Heart right ventricle (tissue), 16 donors: ENCODE measurements around the gene CLDN22. TPM values are rescaled to one million over a fixed set of nuclear protein-coding genes. Genes with fewer than 3 reads are reported as not detected.

Experiments used
- ATAC-seq, 8 donors: fragments of 200-7000 bp; cut with Tn5 transposase; one replicate each; pipeline ENCODE4 v1.9.1; 2020; ENCODE audit warnings: mild to moderate bottlenecking in 8 of 8, moderate library complexity in 8 of 8, moderate number of reproducible peaks in 1 of 8
- DNase-seq, 2 donors: peaks; one replicate each; pipeline ENCODE4 v3.0.0-alpha.2; 2020
- H3K27ac ChIP-seq, 10 donors: fragments of 200-600 bp; sonication (generic) in 2 of 10; one replicate each; pipeline versions ENCODE4 v1.5.0 to v1.8.0; 2020 to 2022; ENCODE audit warnings: mild to moderate bottlenecking in 3 of 10
- H3K27me3 ChIP-seq, 7 donors: fragments of 200-600 bp; one replicate each; pipeline ENCODE4 v1.8.0; 2021 to 2022; ENCODE audit warnings: mild to moderate bottlenecking in 2 of 7
- H3K36me3 ChIP-seq, 9 donors: fragments of 200-600 bp; sonication (generic) in 1 of 9; one replicate each; pipeline versions ENCODE4 v1.5.0 to v1.8.0; 2020 to 2022; ENCODE audit warnings: mild to moderate bottlenecking in 2 of 9
- H3K4me1 ChIP-seq, 9 donors: fragments of 200-600 bp; sonication (generic) in 1 of 9; one replicate each; pipeline versions ENCODE4 v1.5.0 to v1.8.0; 2020 to 2022; ENCODE audit warnings: mild to moderate bottlenecking in 4 of 9
- H3K4me3 ChIP-seq, 10 donors: fragments of 200-600 bp; sonication (generic) in 2 of 10; one replicate each; pipeline versions ENCODE4 v1.5.0 to v1.8.0; 2020 to 2022; ENCODE audit warnings: mild to moderate bottlenecking in 7 of 10, moderate library complexity in 2 of 10
- H3K9me3 ChIP-seq, 11 donors: fragments of 200-600 bp in 10 of 11; sonication (generic) in 2 of 11; one replicate each; pipeline versions ENCODE4 v1.5.0 to v1.8.0; 2013 to 2022; ENCODE audit warnings: mild to moderate bottlenecking in 2 of 11, control low read depth in 1 of 11, moderate library complexity in 1 of 11
- CTCF ChIP-seq, 9 donors: fragments of 200-600 bp; sonication (generic) in 2 of 9; IDR thresholded peaks; one replicate each; pipeline versions ENCODE4 v1.5.0 to v1.8.0; 2021 to 2022; ENCODE audit warnings: antibody characterized with exemption in 9 of 9, mild to moderate bottlenecking in 5 of 9, moderate library complexity in 1 of 9
- WGBS, 2 donors: extraction: QIAGEN DNeasy Blood & Tissue Kit; methylation state at CpG; one replicate each; pipeline ENCODE4 v1.1.7; 2013; ENCODE audit warnings: inconsistent platforms in 1 of 2; 5-methylcytosine and 5-hydroxymethylcytosine counted together
- intact Hi-C, 10 donors: fragments of 100-400 bp; cut with DNase I; formaldehyde crosslinking; loops; one replicate each; pipeline versions ENCODE4 v1.11.1 to v1.14.2; 2022
- polyA plus RNA-seq, 2 donors: library from polyadenylated mRNA; stranded (reverse); fragments of 200-250 nt; gene quantifications; one replicate each; pipeline ENCODE4 v1.2.3, GENCODE V29; 2013
- total RNA-seq, 10 donors: library from RNA; stranded (reverse); fragmentation: NEBNext Ultra II Directional in 3 of 10; extraction: Animal tissue kit (Norgen Biotek cat#: 25700) in 3 of 10; gene quantifications; one replicate each; pipeline versions ENCODE4 v1.2.1 to v1.2.4, GENCODE V29; 2021 to 2023
- donor health status: Arrhythmogenic right ventricular cardiomyopathy.
- donor health status: ischemic (EF 13 %, LVEDD 7.1; RV severe dilation, severe dysfunction).
- donor health status: healthy with polysubstance abuse.
- donor health status: DM: no; HTN: yes; CAD: no.
- donor health status: DM: no; HTN: no; CAD: no.
- donor health status: ischemic (EF 25% LVEDD 6.9; RV normal size, moderate dysfunction).
- donor health status: ischemic (EF 25% LVEDD 5.7; RV mildly dilated, moderate dysfunction).
- donor health status: healthy.
- donor health status: DM: yes; HTN: yes; CAD: no.
- donor health status: Ischemic cardiomyopathy.
- donor health status: ischemic (EF 35%, LVEDD 5.7; RV mildly dilated, moderate dysfunction).
- donor health status: nonischemic (EF 11% LVEDD 7.7; RV severe dilation, severe dysfunction).
- donor health status: DM: yes; HTN: yes; CAD: no.
- donor health status: PGD.
- donor health status: ischemic (EF 29% LVEDD 5.4; RV normal size, mild dysfunction).
- donor health status: nonischemic (EF 23%, LVEDD 6.1; RV moderate dilation, normal function).

The CLDN22 gene
- total and polyA plus RNA-seq, 12 donors: not detected

GRCh38 chr4:183297675-183298074 lies 22.4 kb downstream of the CLDN22 start:
- Histone ChIP-seq H3K27ac (no peak overlapping the region), H3K9me3 (no peaks in the 10 kb centered on the region), H3K27me3 (no peaks in the 10 kb centered on the region), H3K36me3 (peaks cover 0 to 77% (median 0%) of the 10 kb centered on the region in 9 donors), H3K4me3 (no peak overlapping the region), H3K4me1 (peaks cover 0 to 13% (median 0%) of the 10 kb centered on the region in 9 donors)
- no peak for TF ChIP-seq CTCF (IDR thresholded peaks at IDR 0.05)
- intact Hi-C loops: loop anchor here in 1 of 10 donors (10.0 kb wide), 1 partner anchor 97 kb away; no protein-coding TSS in a partner anchor
- ATAC-seq (no peak), DNase-seq (no peak)
- WGBS, 2 donors: 96 to 100% methylated on average over 3 of the region's 3 CpGs

- 78 to 84% methylated on average over 10 of the region's 10 CpGs for WGBS, 2 donors
- intact Hi-C loops: loop anchor here in 1 of 10 donors (10.0 kb wide), 1 partner anchor 99 kb away; no protein-coding TSS in a partner anchor
Measured at GRCh38 chr4:183295711-183296110, 24.4 kb downstream of the CLDN22 start.

GRCh38 chr4:183291070-183291469 lies 29.0 kb downstream of the CLDN22 start:
- Histone ChIP-seq H3K27me3 (no peaks in the 10 kb centered on the region), H3K9me3 (no peaks in the 10 kb centered on the region), H3K4me1 (no peaks in the 10 kb centered on the region), H3K27ac (no peak overlapping the region), H3K4me3 (no peak overlapping the region), H3K36me3 (peaks cover 0 to 100% (median 21%) of the 10 kb centered on the region in 9 donors)
- DNase-seq (no peak), ATAC-seq (no peak)
- TF ChIP-seq CTCF (IDR thresholded peaks at IDR 0.05): no peak
- intact Hi-C loops: loop anchor here in 1 of 10 donors (10.0 kb wide), 1 partner anchor 104 kb away; no protein-coding TSS in a partner anchor
- 94 to 96% methylated on average over 2 of the region's 2 CpGs for WGBS, 2 donors

More at GRCh38 chr4:183295711-183296110, 24.4 kb downstream of the CLDN22 start:
- Histone ChIP-seq H3K4me1 (peaks cover 0 to 12% (median 0%) of the 10 kb centered on the region in 9 donors), H3K4me3 (no peak overlapping the region), H3K36me3 (peaks cover 0 to 89% (median 0%) of the 10 kb centered on the region in 9 donors), H3K27me3 (no peaks in the 10 kb centered on the region), H3K27ac (no peak overlapping the region), H3K9me3 (no peaks in the 10 kb centered on the region)
- ATAC-seq: no peak
- TF ChIP-seq CTCF (IDR thresholded peaks at IDR 0.05): no peak
- no peak for DNase-seq

- H3K27me3 ChIP-seq: no peaks in the 10 kb centered on the region
- H3K4me1 ChIP-seq: no peaks in the 10 kb centered on the region
- peaks cover 0 to 100% (median 27%) of the 10 kb centered on the region in 9 donors for H3K36me3 ChIP-seq
- no peaks in the 10 kb centered on the region for H3K9me3 ChIP-seq
- intact Hi-C loops: loop anchor here in 1 of 10 donors (10.0 kb wide), 1 partner anchor 105 kb away; no protein-coding TSS in a partner anchor
- H3K27ac ChIP-seq: no peak overlapping the region
- TF ChIP-seq CTCF (IDR thresholded peaks at IDR 0.05): no peak
- WGBS, 2 donors: 91 to 97% methylated on average over 5 of the region's 5 CpGs
- ATAC-seq: no peak
- no peak overlapping the region for H3K4me3 ChIP-seq
- no peak for DNase-seq
Measured at GRCh38 chr4:183289688-183290087, 30.4 kb downstream of the CLDN22 start.
